ENCODE measurements around the gene OTOA. TPM values are rescaled to one million over a fixed set of nuclear protein-coding genes. Genes with fewer than 3 reads are reported as not detected.

The OTOA gene
- under 0.01 and 0.07 TPM in 2 replicates for total RNA-seq

DNA sequence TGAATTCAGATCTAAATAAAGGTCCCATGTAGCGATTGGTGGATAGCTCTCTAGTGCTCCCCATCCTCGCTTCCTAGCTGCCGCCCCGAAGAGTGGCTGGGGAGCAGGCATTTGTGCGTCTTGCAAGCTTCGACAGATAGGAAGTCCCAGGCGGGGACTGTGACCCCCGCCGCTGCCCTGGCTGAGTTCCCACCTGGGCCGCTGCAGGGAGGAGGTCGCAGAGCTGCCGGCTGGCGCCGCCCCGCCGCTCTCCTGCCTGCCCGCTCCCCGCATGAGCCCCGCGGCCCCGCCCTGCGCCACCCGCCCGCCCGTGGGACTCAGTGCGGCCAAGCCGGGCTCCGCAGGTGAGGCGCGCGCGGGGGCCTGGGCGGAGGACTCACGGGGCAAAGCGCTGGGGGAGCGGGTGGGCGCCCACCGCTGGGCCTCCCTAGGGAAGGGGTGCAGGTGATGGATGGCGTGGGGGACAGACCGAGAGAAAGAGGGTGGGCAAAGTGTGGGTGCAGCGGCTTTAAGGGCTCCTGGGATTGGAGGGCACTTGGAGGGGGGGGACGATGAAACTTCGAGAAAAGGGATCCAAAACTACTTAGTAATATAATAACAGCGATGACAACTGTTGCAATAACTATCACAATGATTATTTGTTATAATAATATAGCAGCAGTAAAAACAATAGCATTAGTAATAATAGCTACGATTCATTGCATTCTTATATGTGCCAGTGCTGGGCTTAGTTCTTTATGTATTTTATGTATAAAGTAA lies at the start of gene OTOA:
Gene OTOA, plus strand, starts transcription at position 80 of the 759 bp plus-strand sequence. CDS start 14,547 bp downstream, outside the sequence.

DNA sequence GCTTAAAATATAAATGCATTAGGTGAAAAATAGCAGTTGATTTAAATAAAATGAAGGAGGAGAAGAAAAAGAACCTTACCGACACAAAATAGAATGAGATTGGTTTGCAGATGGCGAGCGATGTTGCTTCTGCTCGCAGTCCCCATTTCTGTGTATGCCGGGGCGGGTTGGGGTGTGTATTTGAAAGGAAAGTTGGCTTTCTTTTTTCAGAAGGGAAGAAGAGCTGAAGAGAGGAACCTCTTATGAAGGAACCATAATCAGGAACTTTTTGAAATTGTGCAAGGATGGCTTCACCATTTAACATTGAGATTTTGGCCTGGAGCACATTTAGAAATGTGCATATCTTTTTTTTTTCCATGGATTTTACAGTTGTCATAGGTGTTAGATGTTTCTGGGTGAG lies 11.3 kb upstream of the OTOA start, which contains the start of gene IGSF6:
Gene IGSF6, minus strand, starts transcription at position 156 of the 400 bp plus-strand sequence. Its CDS starts 10 bp downstream, at position 146.

Other genes with a start within 250 kb of the OTOA start
- 134 and 141 TPM in 2 replicates for gene METTL9, start 64.4 kb upstream of the OTOA start, total RNA-seq
- gene IGSF6, start 11.4 kb upstream of the OTOA start, total RNA-seq, result not detected in 2 replicates
- gene NPIPB4, start 193.8 kb downstream of the OTOA start, total RNA-seq, result 30.2 and 53.8 TPM in 2 replicates